ENCODE measurements around the gene CAPNS2. TPM values are rescaled to one million over a fixed set of nuclear protein-coding genes. Genes with fewer than 3 reads are reported as not detected.
A peak's percentile ranks its signal among the peaks of the same experiment; 100 is the strongest.

Gene CAPNS2
- total RNA-seq, 2 donors from 2014 or later, result 0.41 TPM; not detected in 1

DNA sequence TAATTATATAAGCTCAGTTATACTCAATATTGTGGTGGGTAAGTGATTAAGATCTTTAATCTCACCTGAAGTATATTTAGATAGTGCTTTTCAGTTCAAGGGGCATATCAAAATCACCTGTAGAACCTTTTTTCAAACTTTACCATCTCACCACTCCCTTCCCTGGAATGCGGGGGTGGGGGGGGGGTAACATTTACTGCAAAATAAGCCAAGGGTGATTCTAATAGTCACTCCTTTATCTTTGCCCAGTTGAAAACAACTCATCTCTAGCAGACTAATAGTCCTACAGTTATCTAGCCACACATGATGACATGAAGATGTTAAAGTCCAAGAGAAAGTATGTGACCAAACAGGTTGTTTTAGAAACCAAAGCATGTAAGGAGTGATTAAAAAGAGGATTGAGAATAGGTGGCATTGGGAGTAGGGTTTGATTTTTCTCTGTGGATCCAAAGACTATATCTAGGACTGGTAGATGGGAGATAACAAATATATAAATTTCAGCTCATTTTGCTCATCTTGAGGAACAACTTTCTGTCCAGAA lies 36.1 kb upstream of the CAPNS2 start:
- H3K4me3 ChIP-seq, result no peak overlapping the region
- no peaks in the 10 kb centered on the region for H3K36me3 ChIP-seq
- no peaks in the 10 kb centered on the region for H3K27me3 ChIP-seq (replicated peaks; ENCODE audit: insufficient read depth)
- DNase-seq (ENCODE audit: low spot score) (no peak), ATAC-seq (ENCODE audit: insufficient number of reproducible peaks, low FRiP score, low read depth) (no peak)
- TF ChIP-seq, protein P1, sequence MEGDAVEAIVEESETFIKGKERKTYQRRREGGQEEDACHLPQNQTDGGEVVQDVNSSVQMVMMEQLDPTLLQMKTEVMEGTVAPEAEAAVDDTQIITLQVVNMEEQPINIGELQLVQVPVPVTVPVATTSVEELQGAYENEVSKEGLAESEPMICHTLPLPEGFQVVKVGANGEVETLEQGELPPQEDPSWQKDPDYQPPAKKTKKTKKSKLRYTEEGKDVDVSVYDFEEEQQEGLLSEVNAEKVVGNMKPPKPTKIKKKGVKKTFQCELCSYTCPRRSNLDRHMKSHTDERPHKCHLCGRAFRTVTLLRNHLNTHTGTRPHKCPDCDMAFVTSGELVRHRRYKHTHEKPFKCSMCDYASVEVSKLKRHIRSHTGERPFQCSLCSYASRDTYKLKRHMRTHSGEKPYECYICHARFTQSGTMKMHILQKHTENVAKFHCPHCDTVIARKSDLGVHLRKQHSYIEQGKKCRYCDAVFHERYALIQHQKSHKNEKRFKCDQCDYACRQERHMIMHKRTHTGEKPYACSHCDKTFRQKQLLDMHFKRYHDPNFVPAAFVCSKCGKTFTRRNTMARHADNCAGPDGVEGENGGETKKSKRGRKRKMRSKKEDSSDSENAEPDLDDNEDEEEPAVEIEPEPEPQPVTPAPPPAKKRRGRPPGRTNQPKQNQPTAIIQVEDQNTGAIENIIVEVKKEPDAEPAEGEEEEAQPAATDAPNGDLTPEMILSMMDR (IDR thresholded peaks at IDR 0.05), result no peak
- H3K27ac ChIP-seq, result no peak overlapping the region
- peaks cover 2 to 9% of the 10 kb centered on the region in 2 donors for H3K4me1 ChIP-seq (ENCODE audit: control insufficient read depth in 1 of 2, low read depth in 2 of 2)
- H3K9me3 ChIP-seq, result no peaks in the 10 kb centered on the region

DNA sequence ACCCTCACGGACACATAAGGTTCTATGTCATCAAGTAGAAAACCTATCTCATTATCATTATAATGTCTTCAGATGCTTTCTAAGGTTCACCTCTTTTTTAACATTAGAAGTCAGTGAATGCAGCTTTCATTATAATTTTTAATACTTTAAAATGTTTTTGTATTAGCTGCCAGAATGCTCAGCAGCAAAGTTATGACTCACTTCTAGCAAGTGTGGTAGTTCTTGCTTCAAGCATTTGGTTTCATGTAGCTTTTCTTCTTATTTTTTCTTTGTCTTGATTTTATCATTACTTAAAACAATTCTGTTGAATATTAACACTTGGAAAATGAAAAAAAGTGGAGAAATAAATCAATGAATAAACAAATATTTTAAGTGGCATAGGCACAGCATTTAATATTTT lies 34.3 kb upstream of the CAPNS2 start:
- ATAC-seq (ENCODE audit: insufficient number of reproducible peaks, low FRiP score, low read depth), result no peak
- Histone ChIP-seq H3K27ac (no peak overlapping the region), H3K4me3 (no peak overlapping the region), H3K36me3 (no peaks in the 10 kb centered on the region), H3K27me3 (replicated peaks; ENCODE audit: insufficient read depth) (no peaks in the 10 kb centered on the region), H3K4me1 (ENCODE audit: control insufficient read depth in 1 of 2, low read depth in 2 of 2) (peaks cover 10 to 14% of the 10 kb centered on the region in 2 donors), H3K9me3 (no peaks in the 10 kb centered on the region)
- DNase-seq (ENCODE audit: low spot score), result no peak
- TF ChIP-seq, protein P1 (IDR thresholded peaks at IDR 0.05), result no peak

DNA sequence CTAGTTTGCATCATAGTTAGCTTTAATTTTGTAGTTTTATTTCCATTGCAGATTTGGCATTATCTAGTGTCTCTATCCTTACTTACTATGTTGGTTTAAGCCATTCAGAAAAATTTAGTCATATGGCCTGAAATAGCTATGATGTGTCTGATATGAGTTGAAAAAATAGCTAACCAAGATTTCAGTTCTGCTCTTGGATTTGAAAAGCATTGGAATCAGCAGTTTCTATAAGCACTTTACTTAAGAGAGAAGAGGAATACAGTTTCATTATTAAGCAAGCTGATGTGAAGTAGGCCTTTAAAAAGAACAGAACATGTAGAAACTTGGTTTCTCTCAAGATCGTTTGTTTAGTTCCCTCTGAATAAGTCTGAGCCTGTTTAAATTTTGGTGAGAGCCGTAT lies 31.7 kb upstream of the CAPNS2 start:
- TF ChIP-seq, protein P1 (IDR thresholded peaks at IDR 0.05), result no peak
- Histone ChIP-seq H3K27me3 (replicated peaks; ENCODE audit: insufficient read depth) (no peaks in the 10 kb centered on the region), H3K9me3 (no peaks in the 10 kb centered on the region), H3K4me3 (no peak overlapping the region), H3K27ac (peak overlapping the region; percentile 34 to 66), H3K36me3 (no peaks in the 10 kb centered on the region), H3K4me1 (ENCODE audit: control insufficient read depth in 1 of 2, low read depth in 2 of 2) (peaks cover 10 to 14% of the 10 kb centered on the region in 2 donors)
- ATAC-seq (ENCODE audit: insufficient number of reproducible peaks, low FRiP score, low read depth) (peak; percentile 80), DNase-seq (ENCODE audit: low spot score) (no peak)

DNA sequence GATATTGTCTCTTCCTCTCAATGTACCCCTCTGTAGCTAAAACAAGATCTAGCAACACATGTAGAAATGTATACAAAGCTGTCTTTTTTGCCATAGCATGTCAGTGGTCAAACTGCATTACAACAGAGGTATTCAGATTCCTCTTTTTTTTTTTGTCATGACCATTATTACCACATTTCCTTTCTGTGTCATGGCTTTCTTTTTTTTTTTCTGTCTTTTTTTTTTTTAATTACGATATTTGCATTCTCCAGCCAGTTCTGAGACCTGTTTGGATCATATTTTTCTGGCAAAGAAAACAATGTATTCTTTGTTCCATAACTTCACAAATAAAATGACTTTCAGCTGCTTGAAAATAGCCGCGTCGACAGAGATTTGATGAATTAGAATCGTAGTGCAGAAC lies 27.4 kb upstream of the CAPNS2 start:
- no peak for DNase-seq (ENCODE audit: low spot score)
- Histone ChIP-seq H3K9me3 (no peaks in the 10 kb centered on the region), H3K27ac (no peak overlapping the region), H3K4me3 (no peak overlapping the region), H3K4me1 (ENCODE audit: control insufficient read depth in 1 of 2, low read depth in 2 of 2) (peaks cover 10 to 14% of the 10 kb centered on the region in 2 donors), H3K36me3 (no peaks in the 10 kb centered on the region), H3K27me3 (replicated peaks; ENCODE audit: insufficient read depth) (no peaks in the 10 kb centered on the region)
- TF ChIP-seq, protein P1 (IDR thresholded peaks at IDR 0.05), result no peak
- no peak for ATAC-seq (ENCODE audit: insufficient number of reproducible peaks, low FRiP score, low read depth)

DNA sequence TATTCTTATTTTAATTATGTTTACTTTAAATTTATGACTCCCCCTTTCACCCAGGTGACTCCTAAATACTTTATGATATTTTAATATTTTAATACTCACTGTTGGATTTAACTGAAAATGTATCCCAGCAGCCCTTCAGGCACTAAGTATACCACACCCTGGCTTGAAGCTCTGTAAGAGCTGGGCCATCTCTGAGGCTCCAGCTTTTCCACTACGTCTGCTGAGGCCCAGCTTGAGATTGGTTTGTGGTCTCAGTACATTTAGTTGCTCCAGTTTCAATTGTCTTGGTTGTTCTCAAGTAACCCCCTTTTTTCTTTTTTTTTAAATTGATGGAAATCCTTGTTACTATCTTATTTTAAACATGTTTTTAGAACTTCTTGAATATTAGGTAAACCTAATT lies 27.0 kb upstream of the CAPNS2 start:
- H3K4me3 ChIP-seq, result no peak overlapping the region
- TF ChIP-seq, protein P1 (IDR thresholded peaks at IDR 0.05), result no peak
- H3K36me3 ChIP-seq, result no peaks in the 10 kb centered on the region
- H3K4me1 ChIP-seq (ENCODE audit: control insufficient read depth in 1 of 2, low read depth in 2 of 2), result peaks cover 10 to 14% of the 10 kb centered on the region in 2 donors
- H3K9me3 ChIP-seq, result no peaks in the 10 kb centered on the region
- DNase-seq (ENCODE audit: low spot score), result no peak
- ATAC-seq (ENCODE audit: insufficient number of reproducible peaks, low FRiP score, low read depth), result no peak
- no peaks in the 10 kb centered on the region for H3K27me3 ChIP-seq (replicated peaks; ENCODE audit: insufficient read depth)
- no peak overlapping the region for H3K27ac ChIP-seq
